Neural progenitor cell (in vitro differentiated cells): Measurements from ENCODE around the gene OLFML2A. TPM values are rescaled to one million over a fixed set of nuclear protein-coding genes. Genes with fewer than 3 reads are reported as not detected.

Experiments used
- DNase-seq: peaks from one replicate; pipeline ENCODE4 v3.0.0-alpha.2; 2016; ENCODE audit warnings: low spot score
- H2AFZ ChIP-seq: fragments of 200-600 bp; sonication (generic); replicated peaks from 2 replicates; pipeline ENCODE4 v1.6.1; 2016; ENCODE audit warnings: antibody characterized with exemption
- H3F3A ChIP-seq: fragments of 200-600 bp; sonication (generic); 2 replicates; pipeline ENCODE4 v1.6.1; 2016; ENCODE audit warnings: antibody characterized with exemption, low read depth
- H3K27ac ChIP-seq: fragments of 200-600 bp; sonication (generic); 2 replicates; pipeline ENCODE4 v1.5.1; 2016; ENCODE audit warnings: mild to moderate bottlenecking
- H3K27me3 ChIP-seq: fragments of 200-600 bp; sonication (generic); 2 replicates; pipeline ENCODE4 v1.6.1; 2016; ENCODE audit warnings: mild to moderate bottlenecking, moderate library complexity
- H3K36me3 ChIP-seq: fragments of 200-600 bp; sonication (generic); 2 replicates; pipeline ENCODE4 v1.5.1; 2016
- H3K4me1 ChIP-seq: fragments of 200-600 bp; sonication (generic); 2 replicates; pipeline ENCODE4 v1.6.1; 2016; ENCODE audit warnings: mixed run types
- H3K4me2 ChIP-seq: fragments of 200-600 bp; sonication (generic); 2 replicates; pipeline ENCODE4 v1.6.1; 2016
- H3K4me3 ChIP-seq: fragments of 200-600 bp; sonication (generic); 2 replicates; pipeline ENCODE4 v1.5.1; 2016
- H3K79me2 ChIP-seq: fragments of 200-600 bp; sonication (generic); 2 replicates; pipeline ENCODE4 v1.6.1; 2016; ENCODE audit warnings: low read depth
- H3K9ac ChIP-seq: fragments of 200-600 bp; sonication (generic); 2 replicates; pipeline ENCODE4 v1.6.1; 2016
- H3K9me3 ChIP-seq: fragments of 200-600 bp; sonication (generic); 2 replicates; pipeline ENCODE4 v1.5.1; 2016; ENCODE audit warnings: low read depth
- H4K20me1 ChIP-seq: fragments of 200-600 bp; sonication (generic); 2 replicates; pipeline ENCODE4 v1.6.1; 2016; ENCODE audit warnings: low read depth
- H3K27ac Mint-ChIP-seq: 3 replicates; pipeline ENCODE4 v1.8.0; 2021; ENCODE audit warnings: mixed read lengths
- H3K27me3 Mint-ChIP-seq: 2 replicates; pipeline ENCODE4 v1.8.0; 2022; ENCODE audit warnings: low read depth, mild to moderate bottlenecking, inconsistent platforms, moderate library complexity, mixed read lengths; ENCODE audit not compliant: insufficient read depth
- H3K36me3 Mint-ChIP-seq: 3 replicates; pipeline ENCODE4 v1.8.0; 2021; ENCODE audit warnings: mixed read lengths
- H3K4me1 Mint-ChIP-seq: 3 replicates; pipeline ENCODE4 v1.8.0; 2021; ENCODE audit warnings: mixed read lengths
- H3K4me3 Mint-ChIP-seq: 3 replicates; pipeline ENCODE4 v1.8.0; 2021; ENCODE audit warnings: mild to moderate bottlenecking, moderate library complexity, mixed read lengths
- H3K9me3 Mint-ChIP-seq: 3 replicates; pipeline ENCODE4 v1.8.0; 2020; ENCODE audit warnings: mixed read lengths
- EZH2 ChIP-seq: fragments of 200-600 bp; sonication (generic); IDR thresholded peaks from 2 replicates; pipeline ENCODE4 v1.6.1; 2017; ENCODE audit warnings: antibody characterized with exemption, mild to moderate bottlenecking, moderate library complexity
- EZH2phosphoT487 ChIP-seq: fragments of 200-600 bp; sonication (generic); IDR thresholded peaks from 2 replicates; pipeline ENCODE4 v1.6.1; 2017; ENCODE audit warnings: antibody characterized with exemption
- total RNA-seq: library from RNA; depleted of rRNA; stranded (reverse); fragments of >200 nt; gene quantifications from 2 replicates; pipeline ENCODE4 v1.2.3, GENCODE V29; 2015; ENCODE audit warnings: low replicate concordance
- TF ChIP-seq, protein P1 (sequence below): fragments of 200-600 bp; sonication (generic); IDR thresholded peaks from 2 replicates; pipeline ENCODE4 v1.5.1; 2017; ENCODE audit warnings: antibody characterized with exemption, mild to moderate bottlenecking

The OLFML2A gene
- total RNA-seq, 1 donor from 2014 or later: 3.1 TPM

DNA sequence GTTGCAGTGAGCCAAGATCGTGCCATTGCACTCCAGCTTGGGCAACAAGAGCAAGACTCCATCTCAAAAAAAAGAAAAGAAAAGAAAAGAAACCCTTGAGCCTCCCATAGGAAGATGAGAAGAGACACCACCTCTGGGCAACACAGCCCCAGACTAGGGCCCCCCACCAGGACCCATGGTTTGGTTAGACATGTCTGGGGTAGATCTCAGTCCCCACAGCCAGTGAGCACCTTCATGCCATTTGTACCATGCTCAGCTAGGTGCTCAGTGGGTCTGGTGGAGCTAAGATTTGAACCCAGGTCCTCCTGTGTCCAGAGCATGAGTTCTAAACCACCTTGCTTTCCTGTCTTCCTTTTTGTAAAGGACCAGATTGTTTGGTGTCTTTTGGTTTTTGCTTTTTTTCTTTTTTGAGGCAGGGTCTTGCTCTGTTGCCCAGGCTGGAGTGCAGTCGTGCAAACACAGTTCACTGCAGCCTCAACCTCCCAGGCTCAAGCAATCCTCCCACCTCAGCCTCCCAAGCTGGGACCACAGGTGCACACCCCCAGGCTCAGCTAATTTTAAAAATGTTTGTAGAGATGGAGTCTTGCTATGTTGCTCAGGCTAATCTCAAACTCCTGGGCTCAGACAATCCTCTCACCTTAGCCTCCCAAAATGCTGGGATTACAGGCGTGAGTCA, 11.7 kb downstream of the OLFML2A start:
- H3K9me3 ChIP-seq: no peaks in the 10 kb centered on the region
- H3K4me1 ChIP-seq: peaks cover 7% of the 10 kb centered on the region
- no peak overlapping the region for H3K4me2 ChIP-seq
- no peaks in the 10 kb centered on the region for H3K79me2 ChIP-seq
- H2AFZ ChIP-seq: no peak overlapping the region
- H3K27me3 ChIP-seq: no peaks in the 10 kb centered on the region
- H3F3A ChIP-seq: peaks cover 9% of the 10 kb centered on the region
- H3K36me3 ChIP-seq: no peaks in the 10 kb centered on the region
- DNase-seq: no peak
- no peaks in the 10 kb centered on the region for H4K20me1 ChIP-seq
- no peak overlapping the region for H3K4me3 ChIP-seq
- peaks cover 3% of the 10 kb centered on the region for H3K27me3 Mint-ChIP-seq
- TF ChIP-seq EZH2: no peak
- TF ChIP-seq EZH2phosphoT487: no peak
- TF ChIP-seq, protein P1, sequence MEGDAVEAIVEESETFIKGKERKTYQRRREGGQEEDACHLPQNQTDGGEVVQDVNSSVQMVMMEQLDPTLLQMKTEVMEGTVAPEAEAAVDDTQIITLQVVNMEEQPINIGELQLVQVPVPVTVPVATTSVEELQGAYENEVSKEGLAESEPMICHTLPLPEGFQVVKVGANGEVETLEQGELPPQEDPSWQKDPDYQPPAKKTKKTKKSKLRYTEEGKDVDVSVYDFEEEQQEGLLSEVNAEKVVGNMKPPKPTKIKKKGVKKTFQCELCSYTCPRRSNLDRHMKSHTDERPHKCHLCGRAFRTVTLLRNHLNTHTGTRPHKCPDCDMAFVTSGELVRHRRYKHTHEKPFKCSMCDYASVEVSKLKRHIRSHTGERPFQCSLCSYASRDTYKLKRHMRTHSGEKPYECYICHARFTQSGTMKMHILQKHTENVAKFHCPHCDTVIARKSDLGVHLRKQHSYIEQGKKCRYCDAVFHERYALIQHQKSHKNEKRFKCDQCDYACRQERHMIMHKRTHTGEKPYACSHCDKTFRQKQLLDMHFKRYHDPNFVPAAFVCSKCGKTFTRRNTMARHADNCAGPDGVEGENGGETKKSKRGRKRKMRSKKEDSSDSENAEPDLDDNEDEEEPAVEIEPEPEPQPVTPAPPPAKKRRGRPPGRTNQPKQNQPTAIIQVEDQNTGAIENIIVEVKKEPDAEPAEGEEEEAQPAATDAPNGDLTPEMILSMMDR: no peak
- no peaks in the 10 kb centered on the region for H3K36me3 Mint-ChIP-seq
- H3K9me3 Mint-ChIP-seq: no peaks in the 10 kb centered on the region
- H3K27ac ChIP-seq: no peak overlapping the region
- no peak overlapping the region for H3K4me3 Mint-ChIP-seq
- H3K9ac ChIP-seq: no peak overlapping the region
- peaks cover 8% of the 10 kb centered on the region for H3K4me1 Mint-ChIP-seq
- no peak overlapping the region for H3K27ac Mint-ChIP-seq

DNA sequence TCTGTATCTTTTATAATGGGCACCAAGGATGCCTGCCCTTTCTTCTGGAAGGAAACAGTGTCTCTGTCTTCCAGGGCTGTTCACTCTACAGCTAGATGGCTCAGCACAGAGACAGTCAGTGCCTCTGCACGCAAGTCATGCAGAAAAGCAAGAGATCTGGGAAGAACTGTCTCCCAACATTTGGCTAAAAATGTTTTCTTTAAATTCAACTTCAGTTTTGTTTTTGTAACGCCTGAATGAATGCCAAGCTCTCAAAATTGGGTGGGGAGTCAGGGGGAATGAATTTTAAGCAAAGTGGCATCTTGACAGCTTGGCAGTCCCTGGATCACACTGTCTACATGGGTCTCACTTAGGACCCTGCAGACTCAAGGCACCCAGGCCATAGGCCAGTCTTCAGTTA, 12.6 kb downstream of the OLFML2A start:
- Histone ChIP-seq H3K27ac (no peak overlapping the region), H3K9me3 (no peaks in the 10 kb centered on the region), H3K4me2 (no peak overlapping the region), H3K79me2 (no peaks in the 10 kb centered on the region), H4K20me1 (no peaks in the 10 kb centered on the region), H2AFZ (no peak overlapping the region), H3K4me3 (no peak overlapping the region), H3K4me1 (peaks cover 7% of the 10 kb centered on the region), H3K9ac (no peak overlapping the region), H3K36me3 (no peaks in the 10 kb centered on the region), H3F3A (peaks cover 9% of the 10 kb centered on the region), H3K27me3 (no peaks in the 10 kb centered on the region)
- TF ChIP-seq, protein P1: no peak
- TF ChIP-seq EZH2phosphoT487 (no peak), EZH2 (no peak)
- Mint-ChIP-seq H3K27ac (no peak overlapping the region), H3K4me1 (peaks cover 8% of the 10 kb centered on the region), H3K36me3 (no peaks in the 10 kb centered on the region), H3K9me3 (no peaks in the 10 kb centered on the region), H3K4me3 (no peak overlapping the region), H3K27me3 (peaks cover 3% of the 10 kb centered on the region)
- no peak for DNase-seq

GRCh38 chr9:124790301-124790700, 13.4 kb downstream of the OLFML2A start:
- Histone ChIP-seq H3F3A (peaks cover 9% of the 10 kb centered on the region), H3K9me3 (no peaks in the 10 kb centered on the region), H3K9ac (no peak overlapping the region), H3K79me2 (no peaks in the 10 kb centered on the region), H3K4me3 (no peak overlapping the region), H3K36me3 (no peaks in the 10 kb centered on the region), H3K27ac (no peak overlapping the region), H3K27me3 (no peaks in the 10 kb centered on the region), H3K4me2 (no peak overlapping the region), H3K4me1 (peaks cover 7% of the 10 kb centered on the region), H4K20me1 (no peaks in the 10 kb centered on the region), H2AFZ (no peak overlapping the region)
- Mint-ChIP-seq H3K4me1 (peaks cover 8% of the 10 kb centered on the region), H3K36me3 (no peaks in the 10 kb centered on the region), H3K9me3 (no peaks in the 10 kb centered on the region), H3K4me3 (no peak overlapping the region), H3K27me3 (peaks cover 3% of the 10 kb centered on the region), H3K27ac (no peak overlapping the region)
- TF ChIP-seq EZH2phosphoT487 (no peak), EZH2 (no peak)
- TF ChIP-seq, protein P1: no peak
- DNase-seq: no peak
